GM19438 (cell line): ENCODE results near the gene PDXP.
"Not testable (repeated sequence)": the region's sequence is repeated elsewhere in the genome, so short reads cannot be mapped to it uniquely, and the experiment has no call there.

Source experiments
- ATAC-seq: cut with Tn5 transposase; IDR thresholded peaks from one replicate; pipeline ENCODE4 v1.9.1; 2021; ENCODE audit warnings: low read depth; ENCODE audit not compliant: unreplicated experiment

Gene PDXP

DNA sequence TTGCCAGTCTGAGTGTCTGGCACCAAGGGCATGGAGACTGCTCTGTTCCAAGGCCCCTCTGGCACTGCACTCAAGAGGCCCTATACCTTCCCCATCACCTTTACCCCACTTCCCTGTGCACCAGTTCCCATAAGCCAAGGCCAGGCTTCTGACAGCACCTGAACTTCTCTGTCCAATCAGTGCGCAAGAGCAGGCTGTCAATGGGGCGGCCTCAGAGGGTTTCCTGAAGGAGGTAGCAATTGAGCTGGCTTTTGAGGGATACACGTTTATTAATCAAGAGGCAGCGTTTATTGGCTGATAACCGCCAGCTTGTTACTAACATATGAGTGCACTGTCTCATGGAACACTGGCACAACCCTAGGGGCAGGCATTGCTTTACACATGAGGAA, 17.0 kb upstream of the PDXP start:
- no peak for ATAC-seq

DNA sequence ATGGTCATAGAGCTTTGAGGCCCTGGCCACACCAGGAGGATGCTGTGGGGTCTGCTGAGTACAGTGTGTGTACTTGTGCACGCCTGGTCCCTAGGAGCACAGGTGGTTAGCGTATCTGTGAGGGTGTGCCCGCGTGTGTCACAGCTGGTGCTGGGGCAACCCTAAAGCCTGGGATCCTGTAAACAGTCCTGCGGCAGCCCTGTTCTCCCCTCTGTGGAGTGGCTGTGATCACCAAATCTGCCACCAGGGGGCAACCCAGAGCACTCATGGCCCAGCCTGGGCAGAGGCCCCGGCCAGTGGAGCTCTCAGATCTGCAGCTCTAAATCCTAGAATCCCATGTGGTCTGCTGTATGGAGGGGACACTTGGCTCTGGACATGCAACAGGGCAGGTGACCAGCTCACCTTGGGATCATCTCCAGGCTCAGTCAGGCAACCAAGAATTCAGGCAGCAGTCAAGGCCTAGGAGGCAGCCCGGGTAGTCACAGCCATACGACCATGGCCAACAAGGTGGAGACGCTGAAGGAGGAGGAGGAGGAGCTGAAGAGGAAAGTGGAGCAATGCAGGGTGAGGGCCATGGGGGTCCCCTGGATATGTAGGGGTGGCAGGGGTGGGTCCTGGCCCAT, 15.2 kb upstream of the PDXP start:
- ATAC-seq = no peak

DNA sequence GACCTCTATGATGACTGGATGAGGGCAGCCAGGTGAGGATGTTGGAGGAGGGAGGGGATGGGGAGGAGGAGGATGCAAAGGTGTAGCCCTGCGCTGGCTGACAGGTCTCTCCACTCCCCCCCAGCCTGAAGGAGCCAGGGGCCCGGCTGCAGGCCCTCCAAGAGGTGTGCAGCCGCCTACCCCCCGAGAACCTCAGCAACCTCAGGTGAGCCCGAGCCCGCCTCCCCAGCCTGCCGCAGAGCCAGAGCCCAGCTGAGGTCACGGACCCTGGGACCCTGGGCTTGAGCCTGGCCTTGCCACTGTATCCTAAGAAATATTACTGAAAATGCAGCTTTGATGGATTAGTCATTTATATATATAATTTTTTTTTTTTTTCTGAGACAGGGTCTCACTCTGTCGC, 11.2 kb upstream of the PDXP start:
- no peak for ATAC-seq

DNA sequence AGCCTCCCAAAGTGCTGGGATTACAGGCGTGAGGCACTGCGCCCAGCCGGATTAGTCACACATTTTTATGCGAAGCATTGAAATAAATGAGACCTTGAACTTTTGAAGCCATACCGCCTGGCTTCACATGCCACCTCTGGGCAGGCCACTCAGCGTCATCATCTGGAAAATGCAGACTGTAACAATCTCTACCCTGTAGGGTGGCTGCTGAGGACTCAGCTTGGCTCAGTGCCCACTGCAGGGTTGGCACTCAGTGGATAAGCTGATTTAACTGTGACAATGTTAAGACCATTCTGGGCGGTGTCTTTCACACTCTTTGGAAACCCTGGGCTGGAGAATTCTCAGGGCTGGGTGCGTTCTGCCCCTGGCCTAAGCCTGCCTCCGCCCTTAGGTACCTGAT, 10.6 kb upstream of the PDXP start:
- no peak for ATAC-seq

DNA sequence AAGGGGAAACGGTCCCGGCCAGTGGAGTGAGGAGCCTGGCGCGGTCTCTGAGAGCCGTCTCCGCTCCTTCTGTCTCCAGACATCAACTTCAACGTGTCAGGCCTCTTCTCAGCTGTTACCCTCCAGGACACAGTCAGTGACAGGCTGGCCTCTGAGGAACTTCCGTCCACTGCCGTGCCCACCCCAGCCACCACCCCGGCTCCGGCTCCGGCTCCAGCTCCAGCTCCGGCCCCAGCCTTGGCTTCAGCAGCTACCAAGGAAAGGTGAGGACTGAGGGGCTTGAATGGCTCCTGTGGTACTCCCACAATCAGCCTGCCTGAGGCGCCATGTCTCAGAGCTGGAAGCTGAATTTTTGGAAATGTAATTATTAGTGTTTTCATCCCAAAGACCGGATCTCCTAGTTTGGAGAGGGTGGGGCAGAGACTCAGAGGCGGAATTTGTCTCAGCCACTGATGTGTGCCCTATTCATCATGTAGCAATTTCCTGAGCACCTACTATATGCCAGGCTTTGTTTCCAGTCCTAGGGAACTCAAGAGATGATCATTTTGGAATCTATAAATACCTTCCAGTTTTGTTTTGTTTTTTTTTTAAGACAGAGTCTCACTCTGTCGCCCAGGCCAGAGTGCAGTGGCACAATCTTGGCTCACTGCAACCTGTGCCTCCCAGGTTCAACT, 7.9 kb upstream of the PDXP start:
- no peak for ATAC-seq

DNA sequence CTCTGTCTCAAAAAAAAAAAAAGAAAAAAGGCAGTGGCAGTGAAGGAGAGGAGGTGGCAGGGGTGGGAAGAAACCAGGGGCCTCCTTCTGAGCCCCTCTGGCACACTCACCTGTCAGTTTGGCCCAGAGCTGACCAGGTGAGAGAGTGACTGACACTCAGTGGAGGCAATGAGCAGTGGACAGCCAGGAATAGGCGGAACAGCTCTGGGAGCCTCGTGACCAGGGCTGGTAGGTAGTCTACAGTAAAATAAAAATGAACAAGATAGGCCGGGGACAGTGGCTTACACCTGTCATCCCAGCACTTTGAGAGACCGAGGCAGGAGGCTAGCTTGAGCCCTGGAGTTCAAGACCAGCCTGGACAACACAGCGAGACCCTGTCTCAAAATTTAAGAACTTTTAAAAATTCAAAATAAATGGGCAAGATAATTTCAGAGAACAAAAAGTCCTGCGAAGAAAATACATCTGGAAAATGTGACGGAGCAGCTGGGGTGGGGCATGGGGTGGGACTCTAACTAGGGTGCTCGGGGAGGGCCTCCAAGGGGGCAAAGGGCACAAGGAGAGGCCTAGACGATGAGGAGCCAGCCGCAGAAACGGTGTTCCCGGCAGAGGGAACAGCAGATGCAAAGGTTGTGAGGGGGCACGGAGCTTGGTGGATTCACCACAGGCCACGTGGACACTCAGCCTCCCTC, 3.8 kb upstream of the PDXP start:
- ATAC-seq = no peak

DNA sequence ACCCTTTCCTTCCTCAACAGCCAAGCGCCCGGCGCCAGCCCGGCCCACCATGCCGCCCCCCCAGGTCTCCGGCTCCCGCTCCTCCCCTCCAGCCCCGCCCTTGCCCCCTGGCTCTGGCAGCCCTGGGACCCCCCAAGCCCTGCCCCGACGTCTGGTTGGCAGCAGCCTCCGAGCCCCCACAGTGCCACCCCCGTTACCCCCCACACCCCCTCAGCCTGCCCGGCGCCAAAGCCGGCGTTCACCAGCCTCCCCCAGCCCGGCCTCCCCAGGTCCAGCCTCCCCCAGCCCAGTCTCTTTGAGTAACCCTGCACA, 3.3 kb upstream of the PDXP start:
- ATAC-seq = no peak

DNA sequence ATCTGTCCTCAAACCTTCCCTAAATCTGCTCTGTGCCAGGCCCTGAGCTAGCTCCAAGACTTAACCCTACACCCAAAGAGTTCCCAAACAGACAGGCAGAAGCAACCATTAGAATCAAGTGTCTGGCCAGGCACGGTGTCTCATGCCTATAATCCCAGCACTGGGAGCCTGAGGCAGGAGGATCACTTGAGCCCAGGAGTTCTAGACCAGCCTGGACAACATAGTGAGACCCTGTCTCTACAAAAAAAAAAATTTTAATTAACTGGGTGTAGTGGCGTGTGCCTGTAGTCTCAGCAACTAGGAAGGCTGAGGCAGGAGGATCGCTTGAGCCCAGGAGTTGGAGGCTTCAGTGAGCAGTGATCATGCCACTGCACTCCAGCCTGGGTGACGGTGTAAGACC, 1.9 kb upstream of the PDXP start:
- ATAC-seq = not testable (repeated sequence)

DNA sequence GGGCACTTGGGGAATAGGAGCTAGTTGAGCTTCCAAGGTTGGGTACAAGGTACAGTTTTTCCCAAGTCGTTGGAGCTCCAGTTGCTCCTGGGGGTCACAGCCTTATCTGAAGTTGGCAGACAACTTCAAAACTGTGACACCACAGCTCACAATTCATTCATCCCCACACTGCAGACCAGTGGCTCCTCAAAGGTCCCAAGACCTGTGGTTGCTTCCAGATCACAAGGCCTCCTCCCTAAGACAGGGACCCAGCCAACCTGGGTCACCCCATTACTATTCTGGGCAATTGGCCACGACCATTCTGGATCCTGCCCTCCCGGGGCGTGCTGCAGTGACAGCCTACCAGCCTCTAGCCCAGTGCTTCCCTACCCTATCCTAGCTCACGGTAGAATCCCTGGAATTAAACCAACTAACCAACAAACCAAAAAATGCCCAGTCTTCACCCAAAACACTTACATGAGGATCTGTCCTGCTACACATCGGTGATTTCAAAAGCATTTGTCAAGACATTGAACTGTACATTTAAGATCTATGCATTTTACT, 862 bp upstream of the PDXP start:
- no peak for ATAC-seq

DNA sequence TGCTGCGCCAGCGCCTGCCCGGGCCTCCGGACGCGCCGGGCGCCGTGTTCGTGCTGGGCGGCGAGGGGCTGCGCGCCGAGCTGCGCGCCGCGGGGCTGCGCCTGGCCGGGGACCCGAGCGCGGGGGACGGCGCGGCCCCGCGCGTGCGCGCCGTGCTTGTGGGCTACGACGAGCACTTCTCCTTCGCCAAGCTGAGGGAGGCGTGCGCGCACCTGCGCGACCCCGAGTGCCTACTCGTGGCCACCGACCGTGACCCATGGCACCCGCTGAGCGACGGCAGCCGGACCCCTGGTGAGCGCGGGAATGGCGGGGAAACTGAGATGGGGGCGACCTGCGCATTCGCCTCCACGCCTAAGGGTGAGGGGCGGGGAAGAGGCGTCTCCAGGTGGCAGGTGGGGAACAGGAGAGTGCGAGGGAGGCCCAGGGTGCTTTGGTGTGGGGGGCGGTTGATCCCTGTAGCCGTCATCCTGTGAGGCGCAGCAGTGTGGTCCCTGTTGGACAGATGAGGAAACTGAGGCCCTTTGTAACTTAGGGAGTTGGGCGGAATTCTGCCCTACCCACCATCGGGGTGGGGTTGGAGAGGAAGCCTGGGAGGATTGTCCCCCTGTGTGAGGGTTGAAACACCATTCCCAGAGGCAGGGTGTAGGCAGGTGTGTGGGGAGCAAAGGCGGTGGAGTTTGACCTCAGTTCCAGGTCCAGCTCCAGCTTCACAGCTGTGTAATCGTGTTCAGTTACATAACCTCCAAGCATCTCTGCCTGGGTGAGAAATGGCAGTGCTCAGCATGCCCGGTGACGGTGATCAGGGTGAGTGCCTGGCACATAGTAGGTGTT, 758 bp downstream of the PDXP start:
- peak; percentile 28 for ATAC-seq

DNA sequence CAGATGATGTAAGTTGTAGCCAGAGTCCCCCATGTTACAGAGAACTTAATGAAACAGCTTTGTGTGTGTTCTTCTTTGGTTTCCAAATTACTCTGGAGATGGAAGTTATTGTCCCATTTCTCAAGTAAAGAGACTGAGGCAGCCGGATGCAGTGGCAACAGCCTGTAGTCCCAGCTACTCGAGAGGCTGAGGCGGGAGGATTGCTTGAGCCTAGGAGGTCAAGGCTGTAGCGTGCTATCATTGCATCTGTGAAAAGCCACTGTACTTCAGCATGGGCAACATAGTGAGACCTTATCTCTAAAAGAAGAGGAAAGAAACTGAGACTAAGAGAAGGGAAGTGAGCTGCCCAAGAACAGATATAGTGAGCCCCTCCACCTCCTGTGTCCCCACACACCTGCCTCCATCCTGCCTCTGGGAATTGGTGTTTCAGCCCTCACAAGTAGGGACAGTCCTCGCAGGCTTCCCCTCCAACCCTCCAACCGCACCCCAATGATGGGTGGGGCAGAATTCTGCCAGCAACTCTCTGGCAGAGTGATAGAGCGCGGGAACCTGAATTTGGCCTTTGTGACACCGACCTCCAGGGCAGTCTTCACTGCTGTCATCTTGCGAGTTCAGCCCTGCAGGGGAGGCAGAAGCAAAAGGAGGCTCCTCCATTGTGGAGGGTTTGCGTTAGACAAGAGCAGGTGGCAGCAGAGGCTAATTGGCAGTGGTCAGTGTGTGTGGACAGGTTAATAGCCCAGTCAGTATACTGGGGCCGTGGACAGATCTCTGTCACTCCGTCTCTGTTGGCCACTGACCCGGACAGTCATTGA, 1.6 kb downstream of the PDXP start:
- ATAC-seq = no peak

DNA sequence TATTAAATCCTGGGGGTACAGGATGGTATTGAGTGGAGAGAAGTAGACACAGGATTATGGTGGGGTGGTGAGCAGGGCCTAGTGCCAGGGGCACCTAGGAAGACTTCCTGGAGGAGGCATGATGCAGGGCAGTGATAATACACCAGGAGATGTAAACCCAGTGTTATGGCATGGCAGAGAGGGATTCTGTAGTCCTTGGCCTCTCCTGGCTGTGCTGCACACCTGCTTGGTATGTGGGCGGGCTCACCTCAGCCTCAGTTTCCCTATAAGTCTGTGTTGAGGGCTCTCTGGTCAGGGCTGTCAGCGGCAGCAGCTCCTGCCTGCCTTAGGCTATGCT, 2.2 kb downstream of the PDXP start:
- no peak for ATAC-seq

DNA sequence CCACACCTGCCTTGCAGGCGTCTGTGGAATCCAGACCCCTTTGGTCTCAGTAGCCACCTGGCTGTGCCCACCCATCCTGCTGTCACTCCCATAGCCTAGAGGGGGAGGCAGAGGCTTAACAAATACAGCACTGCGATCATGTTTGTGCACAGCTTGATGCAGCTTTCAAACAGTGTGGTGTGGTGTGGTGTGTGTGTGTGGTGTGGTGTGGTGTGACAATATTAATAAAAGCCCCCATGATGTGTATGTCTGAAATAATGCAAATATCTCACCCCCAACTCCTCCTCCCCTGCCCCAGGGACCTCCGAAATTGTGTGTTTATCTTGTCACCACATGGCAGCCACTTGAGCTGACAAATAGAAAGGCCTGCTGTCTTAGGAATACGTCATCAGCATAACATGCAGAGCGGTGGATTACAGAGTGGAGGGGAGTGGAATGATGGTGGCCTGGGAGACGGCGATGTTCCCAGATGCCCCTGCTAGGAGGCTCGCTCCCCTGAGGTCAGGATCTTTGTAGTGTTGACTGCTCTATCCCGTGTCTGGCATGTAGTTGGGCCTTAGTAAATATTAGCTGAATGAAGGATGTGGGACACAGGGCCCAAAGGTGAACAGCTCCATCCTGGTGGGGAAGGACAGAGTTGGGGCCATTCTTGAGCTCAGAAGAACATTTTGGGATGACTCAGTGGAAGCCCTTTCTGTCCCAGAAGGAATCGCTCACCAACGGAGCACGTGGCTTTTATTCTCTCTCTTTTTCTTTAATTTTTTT, 2.8 kb downstream of the PDXP start:
- ATAC-seq = no peak

DNA sequence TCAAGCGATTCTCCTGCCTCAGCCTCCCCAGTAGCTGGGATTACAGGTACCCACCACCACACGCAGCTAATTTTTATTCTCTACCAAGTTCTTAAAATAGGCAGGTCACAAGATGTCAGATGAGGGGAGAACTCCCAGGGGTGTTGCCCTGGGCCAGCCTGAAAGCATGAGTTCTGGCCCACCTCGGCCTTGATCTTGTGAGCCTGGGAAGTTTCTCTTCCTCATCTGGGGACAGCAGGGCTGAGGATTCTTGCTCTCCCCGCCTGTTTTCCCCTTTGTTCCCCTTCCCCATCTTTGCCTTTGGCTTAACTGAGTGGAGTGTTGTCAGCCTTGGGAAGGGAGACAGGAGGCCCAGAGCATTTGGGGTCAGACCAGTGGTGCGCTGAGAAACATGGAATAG, 3.5 kb downstream of the PDXP start:
- ATAC-seq = no peak

DNA sequence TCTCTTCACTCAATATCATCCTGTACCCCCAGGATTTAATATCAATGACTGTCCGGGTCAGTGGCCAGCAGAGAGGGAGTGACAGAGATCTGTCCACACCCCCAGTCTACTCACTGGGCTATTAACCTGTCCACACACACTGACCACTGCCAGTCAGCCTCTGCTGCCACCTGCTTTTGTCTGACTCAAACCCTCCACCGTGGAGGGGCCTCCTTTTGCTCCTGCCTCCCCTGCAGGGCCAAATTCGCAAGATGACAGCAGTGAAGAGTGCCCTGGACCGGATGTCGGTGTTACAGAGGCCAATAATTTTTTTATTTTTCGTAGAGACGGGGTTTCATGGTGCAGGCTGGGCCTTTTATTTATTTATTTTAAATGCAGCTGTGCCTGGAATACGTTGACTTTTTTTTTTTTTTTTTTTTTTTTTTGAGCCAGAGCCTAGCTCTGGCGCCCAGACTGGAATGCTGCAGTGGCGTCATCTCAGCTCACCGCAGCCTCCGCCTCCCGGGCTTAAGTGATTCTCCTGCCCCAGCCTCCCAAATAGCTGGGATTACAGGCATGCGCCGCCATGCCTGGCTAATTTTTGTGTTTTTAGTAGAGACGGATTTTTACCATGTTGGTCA, 5.1 kb downstream of the PDXP start:
- ATAC-seq = no peak

DNA sequence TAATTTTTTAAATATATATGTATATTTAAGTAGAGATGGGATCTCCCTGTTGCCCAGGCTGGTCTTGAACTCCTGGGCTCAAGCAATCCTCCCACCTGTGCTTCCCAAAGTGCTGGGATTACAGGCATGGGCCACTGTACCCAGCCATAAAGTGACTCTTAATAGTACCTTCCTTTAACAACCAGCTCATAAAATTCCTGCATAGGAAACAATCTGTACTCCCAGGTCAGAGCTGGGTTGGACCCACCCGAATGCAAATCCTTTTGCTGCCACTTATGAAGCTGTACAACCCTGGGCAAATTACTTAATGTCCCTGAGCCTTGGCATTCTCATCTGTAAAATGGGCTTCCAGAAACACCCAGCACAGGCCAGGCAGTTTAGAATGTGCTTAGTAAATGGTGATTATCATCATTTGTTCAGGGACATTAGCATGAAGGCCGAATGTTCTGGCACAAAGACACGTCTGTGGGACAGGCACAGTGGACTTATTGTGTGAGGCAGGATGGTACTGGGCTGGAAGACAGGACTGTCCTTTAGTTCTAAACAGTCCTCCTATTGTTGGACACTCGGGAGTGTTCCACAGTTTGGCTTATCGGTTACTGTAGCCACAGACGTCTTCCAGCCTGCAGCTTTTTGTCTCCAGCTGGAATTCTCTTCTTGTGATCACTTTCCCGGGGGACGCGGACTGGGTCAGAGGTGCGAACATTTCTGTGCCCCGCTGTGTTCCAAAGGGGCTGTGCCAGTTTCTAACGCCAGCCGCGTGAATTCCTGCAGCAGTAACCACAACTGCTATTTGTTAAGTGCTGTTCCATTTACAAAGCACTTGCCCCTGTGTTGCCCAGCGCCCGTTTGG, 6.0 kb downstream of the PDXP start:
- ATAC-seq = no peak

DNA sequence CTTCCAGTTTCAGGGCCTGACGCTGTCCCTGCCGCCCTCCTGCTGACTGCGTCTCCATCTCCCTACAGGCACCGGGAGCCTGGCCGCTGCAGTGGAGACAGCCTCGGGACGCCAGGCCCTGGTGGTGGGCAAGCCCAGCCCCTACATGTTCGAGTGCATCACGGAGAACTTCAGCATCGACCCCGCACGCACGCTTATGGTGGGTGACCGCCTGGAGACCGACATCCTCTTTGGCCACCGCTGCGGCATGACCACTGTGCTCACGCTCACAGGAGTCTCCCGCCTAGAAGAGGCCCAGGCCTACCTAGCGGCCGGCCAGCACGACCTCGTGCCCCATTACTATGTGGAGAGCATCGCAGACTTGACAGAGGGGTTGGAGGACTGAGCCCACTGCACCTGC, 7.0 kb downstream of the PDXP start:
- ATAC-seq = no peak

DNA sequence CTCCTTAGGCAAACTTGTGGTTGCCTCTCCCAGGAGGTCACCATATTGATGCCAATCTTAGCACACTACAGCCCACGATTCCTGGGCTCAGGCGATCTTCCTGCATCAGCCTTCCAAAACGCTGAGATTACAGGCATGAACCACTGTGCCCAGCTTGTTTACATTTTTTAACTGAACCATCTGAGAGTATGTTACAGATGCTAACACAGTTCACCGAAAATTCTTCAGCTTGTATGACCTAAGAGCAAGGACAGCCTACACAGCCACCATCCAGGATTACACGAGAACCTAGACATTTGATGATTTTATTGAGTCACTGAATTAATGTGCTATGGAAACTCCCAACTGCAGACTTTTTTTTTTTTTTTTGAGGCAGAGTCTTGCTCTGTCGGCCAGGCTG, 11.1 kb downstream of the PDXP start:
- ATAC-seq = no peak
